H9 (cell line): ENCODE measurements around the gene RNF183. TPM values are rescaled to one million over a fixed set of nuclear protein-coding genes. Genes with fewer than 3 reads are reported as not detected.
A peak's percentile ranks its signal among the peaks of the same experiment; 100 is the strongest.

ENCODE experiments used
- DNase-seq: peaks from one replicate; pipeline ENCODE4 v3.0.0-alpha.2; 2017
- H2AFZ ChIP-seq: one replicate; pipeline ENCODE4 v1.6.1; 2013; ENCODE audit warnings: mild to moderate bottlenecking, low read length, control low read depth, moderate library complexity
- H2AK5ac ChIP-seq: 2 replicates; pipeline ENCODE4 v1.6.1; 2013; ENCODE audit warnings: low read length, control low read depth, mixed read lengths; ENCODE audit not compliant: insufficient read length
- H2BK120ac ChIP-seq: one replicate; pipeline ENCODE4 v1.6.1; 2013; ENCODE audit warnings: low read depth, mild to moderate bottlenecking, low read length, control low read depth, inconsistent platforms; ENCODE audit not compliant: poor library complexity, severe bottlenecking
- H2BK12ac ChIP-seq: 2 replicates; pipeline ENCODE4 v1.6.1; 2013; ENCODE audit warnings: low read length, control low read depth, mixed read lengths, low read depth; ENCODE audit not compliant: insufficient read length
- H2BK15ac ChIP-seq: 2 replicates; pipeline ENCODE4 v1.6.1; 2013; ENCODE audit warnings: low read depth, low read length, control low read depth
- H2BK20ac ChIP-seq: one replicate; pipeline ENCODE4 v1.6.1; 2013; ENCODE audit warnings: low read depth, mild to moderate bottlenecking, low read length, control low read depth, inconsistent platforms; ENCODE audit not compliant: poor library complexity, severe bottlenecking
- H2BK5ac ChIP-seq: 2 replicates; pipeline ENCODE4 v1.6.1; 2013; ENCODE audit warnings: low read length, control low read depth, mixed read lengths; ENCODE audit not compliant: insufficient read length
- H3K14ac ChIP-seq: 2 replicates; pipeline ENCODE4 v1.6.1; 2013; ENCODE audit warnings: low read length, control low read depth; ENCODE audit not compliant: insufficient read depth
- H3K18ac ChIP-seq: 2 replicates; pipeline ENCODE4 v1.6.1; 2013; ENCODE audit warnings: low read depth, mild to moderate bottlenecking, mixed read lengths, low read length, control low read depth; ENCODE audit not compliant: insufficient read length
- H3K23ac ChIP-seq: 2 replicates; pipeline ENCODE4 v1.6.1; 2013; ENCODE audit warnings: low read length, control low read depth, mixed read lengths, low read depth; ENCODE audit not compliant: insufficient read length
- H3K23me2 ChIP-seq: 2 replicates; pipeline ENCODE4 v1.6.1; 2013; ENCODE audit warnings: low read depth, mild to moderate bottlenecking, mixed read lengths, low read length, control low read depth; ENCODE audit not compliant: insufficient read length, poor library complexity, severe bottlenecking
- H3K27ac ChIP-seq: 2 replicates; pipeline ENCODE4 v1.5.1; 2013; ENCODE audit warnings: low read length, control low read depth, mixed read lengths, low read depth; ENCODE audit not compliant: insufficient read length
- H3K27me3 ChIP-seq: 2 replicates; pipeline ENCODE4 v1.6.1; 2013; ENCODE audit warnings: low read length, control low read depth, inconsistent platforms; ENCODE audit not compliant: insufficient read depth
- H3K4ac ChIP-seq: 2 replicates; pipeline ENCODE4 v1.6.1; 2013; ENCODE audit warnings: low read depth, mild to moderate bottlenecking, control low read depth, inconsistent platforms, low read length, moderate library complexity
- H3K4me1 ChIP-seq: 2 replicates; pipeline ENCODE4 v1.6.1; 2013; ENCODE audit warnings: low read length, control low read depth, inconsistent platforms; ENCODE audit not compliant: insufficient read depth
- H3K4me2 ChIP-seq: 2 replicates; pipeline ENCODE4 v1.6.1; 2013; ENCODE audit warnings: low read length, control low read depth, mixed read lengths; ENCODE audit not compliant: insufficient read length, insufficient read depth
- H3K56ac ChIP-seq: 2 replicates; pipeline ENCODE4 v1.6.1; 2013; ENCODE audit warnings: low read depth, mild to moderate bottlenecking, mixed read lengths, low read length, control low read depth; ENCODE audit not compliant: insufficient read length
- H3K79me1 ChIP-seq: 2 replicates; pipeline ENCODE4 v1.6.1; 2013; ENCODE audit warnings: low read depth, mild to moderate bottlenecking, moderate library complexity, low read length, control low read depth, inconsistent platforms; ENCODE audit not compliant: insufficient read depth, poor library complexity, severe bottlenecking
- H3K79me2 ChIP-seq: 2 replicates; pipeline ENCODE4 v1.6.1; 2013; ENCODE audit warnings: low read length, control low read depth, inconsistent platforms; ENCODE audit not compliant: insufficient read depth
- H3K9ac ChIP-seq: 2 replicates; pipeline ENCODE4 v1.6.1; 2013; ENCODE audit warnings: low read length, control low read depth, mixed read lengths; ENCODE audit not compliant: insufficient read length; ENCODE audit errors: extremely low read depth
- H3K9me3 ChIP-seq: one replicate; pipeline ENCODE4 v1.6.1; 2013; ENCODE audit warnings: low read depth, low read length, inconsistent platforms; ENCODE audit not compliant: control insufficient read depth
- H3T11ph ChIP-seq: one replicate; pipeline ENCODE4 v1.6.1; 2013; ENCODE audit warnings: mild to moderate bottlenecking, low read length, control low read depth, inconsistent platforms
- H4K20me1 ChIP-seq: one replicate; pipeline ENCODE4 v1.6.1; 2013; ENCODE audit not compliant: control insufficient read depth, insufficient read length, insufficient read depth
- H4K5ac ChIP-seq: 2 replicates; pipeline ENCODE4 v1.6.1; 2013; ENCODE audit warnings: low read depth, mild to moderate bottlenecking, mixed read lengths, low read length, control low read depth; ENCODE audit not compliant: insufficient read length
- H4K8ac ChIP-seq: replicated peaks from 2 replicates; pipeline ENCODE4 v1.6.1; 2013; ENCODE audit warnings: low read length, control low read depth, mixed read lengths, low read depth; ENCODE audit not compliant: insufficient read length
- H4K91ac ChIP-seq: 2 replicates; pipeline ENCODE4 v1.6.1; 2013; ENCODE audit warnings: low read depth, mild to moderate bottlenecking, moderate library complexity, mixed read lengths, low read length, control low read depth; ENCODE audit not compliant: insufficient read length
- H3K27ac Mint-ChIP-seq, 3 experiments: 2 replicates in 2 of 3; 3 replicates in 1 of 3; pipeline ENCODE4 v1.8.0; 2020 to 2021; ENCODE audit warnings: mixed read lengths in 3 of 3, mild to moderate bottlenecking in 1 of 3, moderate library complexity in 1 of 3
- H3K27me3 Mint-ChIP-seq: 2 replicates; pipeline ENCODE4 v1.8.0; 2021; ENCODE audit warnings: low read depth, mild to moderate bottlenecking, moderate library complexity, mixed read lengths
- H3K36me3 Mint-ChIP-seq, 3 experiments: 2 replicates in 2 of 3; 3 replicates in 1 of 3; pipeline ENCODE4 v1.8.0; 2020 to 2021; ENCODE audit warnings: low read depth in 3 of 3, mixed read lengths in 3 of 3; ENCODE audit not compliant: insufficient read depth in 1 of 3
- H3K4me1 Mint-ChIP-seq, 2 experiments: 2 replicates each; pipeline ENCODE4 v1.8.0; 2020; ENCODE audit warnings: mixed read lengths in 2 of 2
- H3K4me3 Mint-ChIP-seq, 2 experiments: 2 replicates in 1 of 2; 3 replicates in 1 of 2; pipeline ENCODE4 v1.8.0; 2020 to 2021; ENCODE audit warnings: mild to moderate bottlenecking in 2 of 2, mixed read lengths in 2 of 2, moderate library complexity in 1 of 2
- H3K9me3 Mint-ChIP-seq, 2 experiments: 2 replicates in 1 of 2; 3 replicates in 1 of 2; pipeline ENCODE4 v1.8.0; 2020; ENCODE audit warnings: mild to moderate bottlenecking in 2 of 2, mixed read lengths in 2 of 2, moderate library complexity in 1 of 2
- CTCF ChIP-seq: fragments of 200-600 bp; sonication (generic); conservative IDR thresholded peaks from 3 replicates; pipeline ENCODE4 v1.8.0; 2021; ENCODE audit warnings: antibody characterized with exemption, mild to moderate bottlenecking
- WGBS: extraction: QIAGEN DNeasy Blood & Tissue Kit; methylation state at CpG from one replicate; pipeline ENCODE4 v1.1.7; 2013; ENCODE audit warnings: missing lambda C conversion rate, low lambda C conversion rate, mixed read lengths; ENCODE audit not compliant: insufficient read length; ENCODE audit errors: extremely low coverage; 5-methylcytosine and 5-hydroxymethylcytosine counted together
- total RNA-seq: library from RNA; stranded (reverse); gene quantifications from 2 replicates; pipeline ENCODE4 v1.2.1, GENCODE V29; 2021

Gene RNF183
- total RNA-seq, 1 experiment from 2014 or later: 0.33 TPM

GRCh38 chr9:113320051-113320450 is 16.9 kb upstream of the RNF183 start:
- no peaks in the 10 kb centered on the region for H3K36me3 Mint-ChIP-seq
- no peak overlapping the region for H4K8ac ChIP-seq
- no peak overlapping the region for H3K4me2 ChIP-seq
- no peaks in the 10 kb centered on the region for H3K9me3 ChIP-seq
- H3K18ac ChIP-seq: no peak overlapping the region
- H4K20me1 ChIP-seq: no peaks in the 10 kb centered on the region
- no peaks in the 10 kb centered on the region for H3K79me2 ChIP-seq
- no peak overlapping the region for H2BK12ac ChIP-seq
- no peak overlapping the region for H2AFZ ChIP-seq
- no peak for DNase-seq
- H3K14ac ChIP-seq: no peak overlapping the region
- H2BK5ac ChIP-seq: no peak overlapping the region
- H3K23me2 ChIP-seq: no peaks in the 10 kb centered on the region
- H3K79me1 ChIP-seq: no peaks in the 10 kb centered on the region
- no peaks in the 10 kb centered on the region; a peak in 1 of 4 replicates for H3K4me1 Mint-ChIP-seq
- peaks cover 10% of the 10 kb centered on the region for H3K27me3 Mint-ChIP-seq
- no peak overlapping the region for H3K27ac ChIP-seq
- H2BK20ac ChIP-seq: no peak overlapping the region
- H2AK5ac ChIP-seq: no peak overlapping the region
- no peak overlapping the region for H3T11ph ChIP-seq
- H3K23ac ChIP-seq: no peak overlapping the region
- H3K4ac ChIP-seq: no peak overlapping the region
- no peak overlapping the region for H2BK15ac ChIP-seq
- no peak overlapping the region for H3K56ac ChIP-seq
- no peak for TF ChIP-seq CTCF
- no peak overlapping the region for H3K4me3 Mint-ChIP-seq
- H3K27me3 ChIP-seq: no peaks in the 10 kb centered on the region; the same call in 1 of the 2 replicates
- no CpG with 5 or more reads among the region's 3 CpGs for WGBS
- no peaks in the 10 kb centered on the region for H3K4me1 ChIP-seq
- no peaks in the 10 kb centered on the region for H3K9me3 Mint-ChIP-seq
- H2BK120ac ChIP-seq: no peak overlapping the region
- no peak overlapping the region for H3K9ac ChIP-seq
- no peak overlapping the region for H4K5ac ChIP-seq
- H4K91ac ChIP-seq: no peak overlapping the region
- peak overlapping the region in 1 of 3 experiments; percentile 75; a peak in 1 of 7 replicates for H3K27ac Mint-ChIP-seq
